Suppressor macrophage treated with lipopolysaccharide for 1 hour (primary cell): Measurements from ENCODE around the gene INSM1.

Source experiments
- DNase-seq, 3 donors: peaks; one replicate each; pipeline ENCODE4 v3.0.0-alpha.2; 2020 to 2022

The INSM1 gene

DNA sequence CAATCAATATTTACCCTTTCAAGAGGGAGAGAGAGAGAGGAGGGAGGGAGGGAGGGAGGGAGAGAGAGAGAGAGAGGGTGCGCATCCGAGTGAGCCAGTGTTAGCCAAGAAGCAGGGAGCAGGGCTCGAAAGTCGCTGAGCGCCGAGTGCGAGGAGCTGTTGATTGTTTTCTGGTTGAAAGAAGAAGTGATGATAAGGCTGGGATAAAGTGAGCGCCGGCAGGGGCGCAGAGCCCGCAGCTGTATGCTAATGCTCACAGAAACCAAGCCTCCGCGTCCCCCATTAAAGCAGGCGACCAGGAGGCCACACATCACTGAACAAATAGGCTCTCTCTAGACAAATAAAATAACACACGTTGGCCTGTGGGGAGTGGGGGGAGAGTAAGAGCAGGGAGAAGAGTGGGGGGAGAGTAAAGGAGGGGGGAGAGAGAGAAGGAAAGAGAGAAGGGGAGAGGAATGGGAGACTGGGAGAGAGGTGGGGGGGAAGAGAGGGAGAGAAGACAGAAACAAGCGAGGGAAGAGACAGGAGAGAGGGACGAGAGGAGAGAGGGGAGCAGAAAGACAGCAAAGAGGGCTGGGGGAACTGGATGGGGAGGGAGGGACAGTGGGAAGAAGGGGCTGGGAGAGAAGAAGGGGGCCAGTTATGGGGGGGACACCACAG, 5.0 kb upstream of the INSM1 start:
- DNase-seq = peak in 1 of 3 donors; percentile 50

DNA sequence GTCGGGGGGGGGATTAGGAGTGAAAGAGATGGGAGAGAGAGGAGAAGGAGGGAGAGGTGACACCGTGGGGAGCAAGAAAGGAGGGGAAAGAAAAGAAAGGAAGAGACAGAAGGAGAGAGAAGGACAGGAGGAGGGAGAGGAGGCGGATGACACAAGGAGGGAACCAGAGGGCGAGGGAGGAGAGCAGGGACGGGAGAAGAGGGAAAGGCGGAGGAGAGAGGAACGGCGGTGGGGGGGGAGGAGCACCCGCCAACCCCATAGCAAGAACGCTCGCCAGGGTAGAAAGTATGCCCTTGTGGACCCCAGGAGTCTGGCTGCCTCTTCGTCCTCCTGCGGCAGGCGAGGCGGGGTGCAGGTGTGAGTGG, 4.5 kb upstream of the INSM1 start:
- DNase-seq = peak in 1 of 3 donors; percentile 33

DNA sequence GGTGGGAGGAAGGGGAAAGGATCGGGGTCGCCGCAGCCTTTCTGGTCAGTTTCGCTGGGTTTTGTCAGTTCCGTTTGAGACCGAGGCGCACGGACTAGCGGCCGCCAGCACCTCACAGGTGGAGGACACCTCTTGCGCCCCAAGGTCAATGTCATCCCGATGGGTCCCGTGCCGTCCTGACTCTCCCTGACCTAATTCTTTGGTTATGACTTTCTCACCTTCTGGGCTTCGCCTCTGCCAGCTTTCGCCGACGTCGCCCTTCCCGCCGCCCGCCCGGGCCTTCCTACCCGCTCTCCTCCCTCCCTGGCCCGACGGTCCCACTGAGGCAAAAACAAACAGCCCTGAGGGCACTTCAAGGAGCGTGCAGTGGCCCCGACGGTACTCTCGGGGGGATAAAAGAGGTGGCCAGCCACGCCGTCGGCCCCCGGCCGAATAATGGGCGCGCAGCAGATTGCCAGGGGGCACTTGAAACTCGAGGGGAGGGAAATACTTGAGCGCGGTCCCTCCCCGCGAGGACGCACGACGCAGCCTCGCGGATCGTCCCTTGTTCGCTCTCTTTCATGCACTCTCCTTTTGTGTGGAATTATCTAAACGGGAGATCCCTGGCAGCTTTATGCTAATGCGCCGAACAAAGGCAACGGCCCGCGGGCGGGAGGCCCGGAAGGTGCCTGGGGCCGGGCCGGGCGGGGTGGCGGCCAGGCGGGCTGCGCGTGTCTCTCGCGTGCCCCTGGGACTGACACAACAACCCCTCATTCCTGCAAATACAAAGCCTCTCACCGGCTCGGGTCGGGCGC, 3.9 kb upstream of the INSM1 start:
- peak in 2 of 3 donors; percentile 24 to 39 for DNase-seq

DNA sequence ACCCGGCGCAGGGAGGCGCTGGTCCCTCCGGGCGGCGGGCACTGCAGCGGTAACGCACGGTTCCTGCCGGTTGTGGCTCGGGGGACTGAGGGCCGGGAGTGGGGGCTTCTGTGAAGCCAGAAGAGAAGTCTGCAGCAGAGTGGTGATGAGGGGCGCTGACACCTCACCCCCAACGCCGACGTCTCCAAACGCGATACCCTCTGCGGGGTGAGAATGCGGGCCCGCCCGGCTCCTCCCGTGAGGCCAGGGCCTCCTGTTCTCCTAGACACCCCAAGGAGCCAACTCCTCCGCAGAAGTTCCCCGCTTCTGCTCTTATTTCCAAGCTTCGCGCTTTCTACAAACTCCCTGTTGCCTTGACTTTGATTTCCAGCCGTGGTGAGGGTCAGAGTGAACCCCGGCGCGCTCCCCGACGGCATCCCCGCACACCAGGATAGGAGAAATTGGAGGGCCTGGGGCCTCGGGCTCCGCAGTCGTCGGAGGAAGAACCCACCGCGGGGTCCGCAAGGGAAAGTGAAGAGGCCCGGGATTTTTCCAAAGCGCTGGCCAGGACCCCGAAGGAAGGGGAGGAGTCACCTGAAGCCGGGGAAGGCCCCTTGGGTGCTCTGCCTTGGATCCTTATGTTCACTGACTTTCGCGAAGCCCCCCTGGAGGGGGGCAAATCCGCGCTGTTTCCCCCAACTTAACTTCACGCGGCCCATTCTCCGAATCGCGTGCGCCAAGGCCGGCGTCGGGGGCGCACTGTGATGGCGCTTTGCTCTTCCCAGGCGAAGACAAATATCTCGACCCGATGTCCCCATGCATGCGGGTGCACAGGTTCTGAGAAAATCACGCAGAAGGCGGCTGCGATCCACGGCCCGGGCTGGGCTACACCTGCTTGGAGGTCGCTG, 3.1 kb upstream of the INSM1 start:
- DNase-seq = no peak

DNA sequence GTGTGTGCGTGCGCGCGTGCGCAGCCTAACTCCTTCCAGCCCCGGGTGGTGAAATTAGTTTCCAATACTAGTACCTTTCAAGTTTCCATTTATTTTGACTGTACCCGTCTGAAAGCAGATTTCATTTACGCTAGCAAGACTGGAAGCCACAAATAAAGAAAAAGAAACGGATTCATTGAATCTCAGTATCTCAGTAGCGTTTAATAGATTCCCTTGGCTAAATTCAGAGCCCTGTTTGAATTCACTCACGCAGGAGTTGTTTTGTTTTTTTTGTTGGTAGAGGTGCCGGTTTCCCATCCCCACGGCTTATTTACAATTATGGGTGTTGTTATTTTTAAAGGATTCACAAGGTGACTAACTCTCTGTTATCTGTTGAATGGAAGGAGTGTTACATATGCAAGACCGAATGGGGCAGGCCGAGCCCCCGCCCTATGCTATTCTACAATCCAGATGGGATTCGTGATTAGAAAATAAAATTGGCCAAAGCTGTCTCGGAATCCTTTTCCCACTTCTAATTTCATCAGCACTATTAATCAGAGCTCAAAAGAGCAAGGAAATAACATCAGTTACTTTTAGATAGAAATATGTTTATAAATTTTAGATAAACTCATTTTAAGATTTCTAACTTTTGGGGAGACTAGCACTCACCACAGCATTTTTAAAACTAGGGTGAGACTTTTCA, 2.3 kb upstream of the INSM1 start:
- DNase-seq = no peak

DNA sequence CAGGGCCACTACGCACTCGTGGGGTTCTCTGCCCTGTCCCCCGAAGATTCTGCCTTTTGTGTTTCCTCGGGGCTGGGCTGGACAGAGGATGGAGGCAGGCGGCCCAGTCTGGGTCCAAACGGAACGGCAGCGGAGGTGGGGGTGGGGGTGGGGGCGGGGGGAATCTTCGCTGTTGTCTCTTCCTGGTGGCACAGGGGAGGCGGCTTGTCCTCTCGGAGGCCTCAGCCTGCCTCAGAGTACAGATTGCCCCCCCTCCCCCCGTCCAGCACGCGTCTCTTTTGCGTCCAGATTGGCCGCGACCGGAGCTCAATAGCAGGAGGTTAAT, 1.4 kb upstream of the INSM1 start:
- DNase-seq = no peak

DNA sequence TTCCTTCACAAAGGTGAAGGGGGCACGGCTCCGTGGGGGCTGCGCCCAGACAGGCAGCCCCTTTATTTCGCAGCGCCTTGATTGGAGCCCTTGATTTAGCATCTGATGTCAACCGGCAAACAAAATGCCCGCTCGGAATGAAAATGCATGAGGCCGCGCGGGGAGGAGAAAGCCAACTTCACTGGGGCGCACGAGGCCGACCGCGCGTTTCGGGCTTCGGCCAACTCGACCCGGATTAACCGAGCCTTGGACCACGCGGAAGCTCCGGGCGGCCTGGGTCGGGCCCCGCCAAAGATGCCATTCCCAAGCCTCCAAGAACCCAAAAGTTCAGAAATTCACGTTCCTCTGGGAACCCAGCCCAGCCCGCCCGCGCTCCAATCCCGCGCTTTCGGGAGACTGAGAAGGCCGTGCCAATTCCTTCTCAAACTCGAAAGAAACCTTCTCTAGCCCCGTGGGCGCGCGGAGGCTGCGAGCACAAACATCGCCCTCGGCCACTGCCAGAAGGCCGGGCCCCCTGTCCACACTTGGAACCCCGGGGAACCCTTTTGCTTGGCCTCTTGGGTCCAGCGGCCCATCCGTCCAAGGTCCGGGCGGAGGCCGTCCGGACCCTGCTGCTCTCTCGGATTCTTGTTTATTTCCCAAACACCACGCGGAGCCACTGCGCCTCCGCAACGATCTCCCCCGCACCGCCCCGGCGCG, 879 bp upstream of the INSM1 start:
- peak in 1 of 3 donors; percentile 26 for DNase-seq

DNA sequence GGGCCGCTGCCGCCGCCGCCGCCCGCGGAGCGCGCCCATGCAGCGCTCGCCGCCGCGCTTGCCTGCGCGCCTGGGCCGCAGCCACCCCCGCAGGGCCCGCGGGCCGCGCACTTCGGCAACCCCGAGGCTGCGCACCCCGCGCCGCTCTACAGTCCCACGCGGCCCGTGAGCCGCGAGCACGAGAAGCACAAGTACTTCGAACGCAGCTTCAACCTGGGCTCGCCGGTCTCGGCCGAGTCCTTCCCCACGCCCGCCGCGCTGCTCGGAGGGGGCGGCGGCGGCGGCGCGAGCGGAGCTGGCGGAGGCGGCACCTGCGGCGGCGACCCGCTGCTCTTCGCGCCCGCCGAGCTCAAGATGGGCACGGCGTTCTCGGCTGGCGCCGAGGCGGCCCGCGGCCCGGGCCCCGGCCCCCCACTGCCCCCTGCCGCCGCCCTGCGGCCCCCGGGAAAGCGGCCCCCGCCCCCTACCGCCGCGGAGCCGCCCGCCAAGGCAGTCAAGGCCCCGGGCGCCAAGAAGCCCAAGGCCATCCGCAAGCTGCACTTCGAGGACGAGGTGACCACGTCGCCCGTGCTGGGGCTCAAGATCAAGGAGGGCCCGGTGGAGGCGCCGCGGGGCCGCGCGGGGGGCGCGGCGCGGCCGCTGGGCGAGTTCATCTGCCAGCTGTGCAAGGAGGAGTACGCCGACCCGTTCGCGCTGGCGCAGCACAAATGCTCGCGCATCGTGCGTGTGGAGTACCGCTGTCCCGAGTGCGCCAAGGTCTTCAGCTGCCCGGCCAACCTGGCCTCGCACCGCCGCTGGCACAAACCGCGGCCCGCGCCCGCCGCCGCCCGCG, 730 bp downstream of the INSM1 start:
- DNase-seq = peak; percentile 31 to 63 (median 47)

DNA sequence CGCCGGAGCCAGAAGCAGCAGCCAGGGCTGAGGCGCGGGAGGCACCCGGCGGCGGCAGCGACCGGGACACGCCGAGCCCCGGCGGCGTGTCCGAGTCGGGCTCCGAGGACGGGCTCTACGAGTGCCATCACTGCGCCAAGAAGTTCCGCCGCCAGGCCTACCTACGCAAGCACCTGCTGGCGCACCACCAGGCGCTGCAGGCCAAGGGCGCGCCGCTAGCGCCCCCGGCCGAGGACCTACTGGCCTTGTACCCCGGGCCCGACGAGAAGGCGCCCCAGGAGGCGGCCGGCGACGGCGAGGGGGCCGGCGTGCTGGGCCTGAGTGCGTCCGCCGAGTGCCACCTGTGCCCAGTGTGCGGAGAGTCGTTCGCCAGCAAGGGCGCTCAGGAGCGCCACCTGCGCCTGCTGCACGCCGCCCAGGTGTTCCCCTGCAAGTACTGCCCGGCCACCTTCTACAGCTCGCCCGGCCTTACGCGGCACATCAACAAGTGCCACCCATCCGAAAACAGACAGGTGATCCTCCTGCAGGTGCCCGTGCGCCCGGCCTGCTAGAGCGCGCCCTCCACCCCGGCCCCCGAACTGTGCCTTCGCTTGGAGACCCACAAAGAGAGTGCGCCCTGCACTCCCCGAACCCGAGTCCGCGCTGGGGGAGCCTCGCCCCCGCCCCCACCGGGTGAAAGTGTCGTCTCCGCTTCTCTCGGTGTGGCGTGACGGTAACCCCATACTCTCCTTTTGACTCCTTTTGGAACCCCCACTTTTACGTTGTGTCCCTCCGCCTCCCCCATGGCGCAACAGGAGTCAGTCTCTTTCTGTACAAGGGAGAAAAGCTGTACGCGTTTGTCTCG, 1.6 kb downstream of the INSM1 start:
- DNase-seq = peak in 1 of 3 donors; percentile 55

DNA sequence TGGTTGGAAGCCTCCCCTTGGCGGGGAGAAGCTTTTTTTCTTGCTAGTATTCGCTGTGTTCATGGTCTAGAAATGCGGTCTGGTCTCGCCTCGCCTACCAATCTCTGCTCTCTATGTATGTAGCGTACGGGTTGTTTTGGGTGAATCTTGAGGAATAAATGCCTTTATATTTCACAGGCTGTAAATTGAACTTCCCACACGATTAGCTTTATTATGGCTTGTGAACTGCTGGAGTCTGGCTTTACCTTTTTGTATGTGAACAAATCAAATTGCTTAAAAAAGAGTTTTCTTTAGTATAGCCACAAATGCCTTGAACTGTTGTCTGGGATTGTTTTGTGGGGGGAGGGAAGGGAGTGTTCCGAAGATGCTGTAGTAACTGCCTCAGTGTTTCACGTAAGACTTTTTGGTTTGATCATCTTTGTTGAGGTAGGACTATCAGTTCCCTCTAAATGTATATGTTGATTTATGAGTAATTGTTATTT, 2.2 kb downstream of the INSM1 start:
- no peak for DNase-seq

DNA sequence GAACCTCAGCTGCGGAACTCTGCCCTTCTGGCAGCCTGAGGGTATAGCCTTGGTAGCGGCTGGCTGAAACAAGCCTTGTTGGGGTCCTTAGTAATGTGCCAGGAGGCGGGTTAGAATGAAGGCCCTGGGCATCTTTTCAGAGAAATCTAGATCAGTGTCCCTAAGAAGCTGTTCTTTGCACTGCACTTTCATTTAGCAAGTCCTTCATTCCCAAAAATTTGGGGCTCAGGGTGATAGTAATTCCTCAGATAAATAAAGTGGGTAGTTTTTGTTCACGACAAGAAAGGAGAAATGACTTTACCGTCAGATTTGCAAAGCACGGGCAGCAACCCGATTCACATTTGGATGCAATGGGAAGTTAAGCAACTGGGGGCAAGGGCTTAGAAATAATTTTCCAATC, 3.2 kb downstream of the INSM1 start:
- peak in 1 of 3 donors; percentile 23 for DNase-seq

DNA sequence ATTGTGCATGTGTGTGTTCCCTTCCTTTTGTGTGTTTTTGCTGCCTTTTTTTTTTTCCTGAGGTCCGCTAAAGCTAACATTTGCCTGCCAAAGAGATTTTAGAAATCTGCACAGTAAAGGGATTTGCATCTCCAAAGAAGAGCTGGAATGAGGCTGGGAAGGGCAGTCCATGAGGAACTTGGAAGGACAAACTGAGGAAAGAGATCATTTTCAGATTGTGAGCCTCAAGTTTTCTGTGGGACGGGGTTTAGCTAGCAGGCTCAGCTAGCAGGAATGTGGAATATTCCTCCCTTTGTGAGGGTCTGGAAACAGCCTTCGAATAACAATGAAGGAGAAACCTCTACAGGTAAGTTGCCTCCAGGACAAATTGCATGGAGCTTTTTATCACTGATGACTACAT, 3.8 kb downstream of the INSM1 start:
- DNase-seq = no peak

DNA sequence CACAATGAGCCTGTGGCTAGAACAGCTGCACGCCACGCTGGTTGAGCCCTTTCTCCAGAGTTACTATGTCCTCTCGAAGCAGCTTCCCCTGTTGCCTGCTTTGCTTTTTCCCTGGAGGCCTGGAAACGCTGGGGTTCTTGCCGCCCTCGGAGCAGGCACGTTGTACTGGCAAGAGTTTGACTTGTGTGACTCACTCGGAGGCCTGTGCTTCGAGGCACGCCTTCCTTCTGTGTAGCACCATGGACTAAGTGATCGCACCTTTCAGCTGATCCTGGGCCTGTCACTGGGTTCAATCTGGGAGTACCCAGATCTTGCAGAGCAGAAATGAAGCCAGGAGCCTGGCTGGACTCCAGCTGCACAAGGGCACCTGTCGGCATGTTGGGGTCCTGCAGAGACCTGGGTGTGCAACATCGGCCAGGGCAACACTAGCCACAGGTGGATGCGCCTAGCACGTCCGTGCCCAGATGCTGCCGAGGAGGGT, 5.2 kb downstream of the INSM1 start:
- DNase-seq = no peak

DNA sequence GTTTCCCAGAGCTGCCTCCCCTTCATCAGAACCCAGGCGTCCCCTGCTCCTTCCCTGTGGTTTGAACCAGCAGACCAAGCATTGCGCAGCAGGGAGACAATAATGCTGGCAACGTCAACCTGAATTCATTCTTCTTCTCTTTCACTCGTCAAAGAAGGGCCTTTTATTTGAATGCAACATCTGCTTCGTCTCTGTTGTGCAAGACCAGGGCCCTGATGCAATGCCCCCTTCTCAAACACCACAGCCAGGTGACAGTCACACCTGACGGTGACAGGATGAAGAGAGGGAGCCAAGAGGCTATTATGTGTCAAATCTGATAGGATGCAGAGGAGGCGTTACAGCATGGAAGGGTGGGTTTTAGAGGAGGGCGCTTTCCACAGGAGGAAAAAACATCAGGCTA, 8.0 kb downstream of the INSM1 start:
- no peak for DNase-seq

DNA sequence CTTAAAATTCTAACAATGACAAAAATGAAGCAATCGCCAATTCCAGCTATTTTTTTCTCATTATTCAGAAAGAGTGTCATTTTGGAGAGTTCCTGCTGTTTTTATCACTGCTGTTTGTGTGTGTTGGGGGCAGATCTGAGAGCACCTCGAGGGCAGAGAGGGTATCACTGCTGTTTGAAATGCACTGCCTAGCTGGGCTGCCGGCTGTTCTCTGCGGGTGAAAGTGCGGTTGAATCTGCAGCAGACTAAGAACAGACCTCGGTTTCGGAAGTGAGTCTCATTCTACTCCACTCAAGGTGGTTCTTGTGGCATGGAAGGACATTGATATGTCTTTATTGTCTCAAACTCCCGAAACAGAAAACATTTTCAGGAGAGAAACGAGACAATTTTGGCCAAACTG, 18.3 kb downstream of the INSM1 start:
- no peak for DNase-seq

DNA sequence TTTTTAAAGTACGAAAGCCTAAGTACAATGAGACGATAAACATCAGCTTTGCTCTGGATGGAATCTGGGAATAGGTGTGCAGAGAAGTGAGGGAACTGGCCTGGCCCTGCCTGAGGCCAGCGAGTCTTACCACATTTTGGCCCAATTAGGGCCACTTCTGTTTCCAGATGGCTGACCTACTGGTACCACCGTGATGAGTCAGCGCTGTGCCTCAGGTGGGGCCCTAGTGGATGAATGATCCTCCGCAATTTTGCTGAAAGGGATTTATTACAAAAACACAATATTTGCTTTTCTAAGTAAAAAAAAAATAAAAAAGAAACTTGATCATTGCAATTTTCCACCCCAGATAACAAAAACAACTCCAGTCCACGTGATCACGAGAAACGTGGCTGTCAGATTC, 22.5 kb downstream of the INSM1 start:
- no peak for DNase-seq

DNA sequence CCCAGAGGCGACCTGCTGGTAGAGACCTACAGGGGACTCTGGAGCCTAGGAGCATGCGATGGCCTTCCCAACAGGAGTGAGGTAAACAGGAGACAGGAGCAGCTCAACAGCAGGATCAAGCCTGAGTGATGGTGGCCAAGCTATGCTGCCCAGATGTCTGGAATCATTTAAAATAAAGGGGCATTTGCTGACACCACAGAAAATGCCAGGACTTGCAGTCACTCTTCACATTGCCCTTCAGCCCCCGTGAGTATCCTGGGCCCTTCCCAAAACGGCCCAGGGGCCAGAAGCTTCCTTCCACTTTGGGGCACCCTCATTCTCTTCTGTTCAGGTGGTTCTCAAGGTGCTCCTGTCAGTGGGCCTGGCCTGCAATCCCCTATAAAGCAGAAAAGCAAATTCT, 23.2 kb downstream of the INSM1 start:
- DNase-seq = no peak

DNA sequence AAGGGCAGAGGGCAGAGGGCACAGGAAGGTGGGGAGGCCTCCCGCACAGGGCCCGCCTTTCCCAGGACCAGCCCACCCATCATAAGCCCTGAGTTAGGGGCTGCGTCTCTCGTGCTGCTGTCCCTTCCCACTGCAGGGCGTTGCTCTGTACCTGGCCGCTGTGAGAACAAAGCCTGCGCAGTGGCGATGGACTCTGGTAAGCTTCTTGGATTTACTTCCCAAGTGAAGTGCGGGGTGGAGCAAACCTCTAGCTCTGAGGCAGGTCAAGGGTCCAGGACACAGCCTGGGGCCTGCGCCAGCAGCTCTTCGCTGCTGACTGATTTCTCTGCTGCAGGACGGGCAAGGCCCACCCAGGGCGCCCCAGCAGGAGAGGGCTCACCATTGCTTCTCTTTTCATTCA, 23.9 kb downstream of the INSM1 start:
- no peak for DNase-seq

DNA sequence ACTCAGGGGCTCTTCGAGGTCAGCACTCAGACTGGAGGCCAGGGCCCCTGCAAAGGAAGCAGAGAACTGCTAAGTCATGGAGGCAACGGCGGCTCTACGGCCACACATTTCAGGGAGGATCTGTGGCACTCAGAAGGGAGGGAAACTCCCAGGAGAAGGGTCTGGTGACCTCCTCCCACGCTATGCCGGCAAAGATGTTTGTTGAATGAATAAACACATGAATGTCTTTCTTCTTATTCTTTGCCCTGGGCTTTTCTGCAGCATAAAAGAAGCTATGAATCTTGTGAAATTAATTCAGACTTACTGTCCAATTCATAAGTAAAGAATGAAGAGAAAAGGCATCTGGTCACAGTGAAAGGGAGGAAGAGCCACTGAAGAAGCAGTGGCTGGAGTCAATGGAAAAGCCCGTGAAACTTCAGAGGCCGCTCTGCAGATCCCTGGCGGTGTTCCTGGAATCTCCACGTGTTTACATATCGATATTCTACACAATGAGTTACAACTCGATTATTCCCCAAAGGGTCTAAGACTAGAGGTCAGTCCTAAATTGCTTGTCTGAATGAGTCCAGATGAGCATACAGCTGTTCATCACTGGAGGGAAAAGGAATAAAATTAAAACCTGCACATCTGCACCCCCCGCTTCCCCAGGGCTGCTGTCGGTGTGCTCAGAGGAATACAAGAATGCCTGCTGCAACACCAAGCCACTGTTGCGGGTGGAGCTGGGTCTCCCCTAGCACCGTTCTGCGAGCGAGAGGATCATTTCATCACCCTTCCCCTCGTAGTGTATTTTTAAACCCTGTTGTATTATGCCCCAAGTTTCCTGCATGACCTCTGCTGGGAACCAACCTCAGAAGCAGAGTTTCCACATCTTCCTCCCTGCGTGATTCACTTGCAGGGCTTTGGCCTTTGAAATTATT, 25.6 kb downstream of the INSM1 start:
- DNase-seq = peak; percentile 74 to 86 (median 81)
